SU-DHL-6 (cell line): ENCODE measurements around the gene MS4A3.

ENCODE experiments used
- CTCF ChIP-seq: fragments of 200-600 bp; sonication (generic); IDR thresholded peaks from one replicate; pipeline ENCODE4 v1.5.1; 2017; ENCODE audit warnings: antibody characterized with exemption, mild to moderate bottlenecking, low read length, moderate library complexity; ENCODE audit not compliant: insufficient read depth, poor library complexity, severe bottlenecking
- EZH2phosphoT487 ChIP-seq: fragments of 200-600 bp; sonication (generic), shearing (Covaris generic); conservative IDR thresholded peaks from 2 replicates; pipeline ENCODE4 v1.6.1; 2018; ENCODE audit warnings: mild to moderate bottlenecking, antibody characterized with exemption, low read length, moderate library complexity, mixed read lengths

GRCh38 chr11:60029015-60029632 is 27.3 kb upstream of the MS4A3 start:
- TF ChIP-seq CTCF (no peak), EZH2phosphoT487 (no peak)
